Measurements from ENCODE around the gene GPHN.

The GPHN gene

GRCh38 chr14:66641861-66642635 lies 134.1 kb downstream of the GPHN start:
- Histone ChIP-seq H3K4me3 (no peak overlapping the region), H3K36me3 (ENCODE audit: insufficient read depth, low read length) (no peaks in the 10 kb centered on the region), H3K9ac (ENCODE audit: insufficient read length) (no peak overlapping the region), H3K9me3 (ENCODE audit: low read depth, low read length) (no peaks in the 10 kb centered on the region), H3K27ac (no peak overlapping the region)
- no peak for TF ChIP-seq EZH2 (IDR thresholded peaks at IDR 0.05)
- no peak for TF ChIP-seq POLR2AphosphoS5 (IDR thresholded peaks at IDR 0.05; ENCODE audit: borderline replicate concordance, low read depth, low read length)
- TF ChIP-seq FOXP2 (optimal IDR thresholded peaks at IDR 0.05; ENCODE audit: control extremely low read depth, extremely low read length, insufficient read depth), result no peak
- DNase-seq (ENCODE audit: low read depth, low spot score), result no peak

GRCh38 chr14:66643344-66643743 lies 135.4 kb downstream of the GPHN start:
- Histone ChIP-seq H3K9ac (ENCODE audit: insufficient read length) (no peak overlapping the region), H3K4me3 (no peak overlapping the region), H3K36me3 (ENCODE audit: insufficient read depth, low read length) (no peaks in the 10 kb centered on the region), H3K27ac (no peak overlapping the region), H3K9me3 (ENCODE audit: low read depth, low read length) (no peaks in the 10 kb centered on the region)
- TF ChIP-seq POLR2AphosphoS5 (IDR thresholded peaks at IDR 0.05; ENCODE audit: borderline replicate concordance, low read depth, low read length) (no peak), FOXP2 (optimal IDR thresholded peaks at IDR 0.05; ENCODE audit: control extremely low read depth, extremely low read length, insufficient read depth) (no peak), EZH2 (IDR thresholded peaks at IDR 0.05) (no peak)
- DNase-seq (ENCODE audit: low read depth, low spot score), result no peak

- no peak overlapping the region for H3K4me3 ChIP-seq
- H3K27ac ChIP-seq, result no peak overlapping the region
- H3K9me3 ChIP-seq (ENCODE audit: low read depth, low read length), result no peaks in the 10 kb centered on the region
- TF ChIP-seq POLR2AphosphoS5 (IDR thresholded peaks at IDR 0.05; ENCODE audit: borderline replicate concordance, low read depth, low read length), result no peak
- no peak for TF ChIP-seq EZH2 (IDR thresholded peaks at IDR 0.05)
- no peak for TF ChIP-seq FOXP2 (optimal IDR thresholded peaks at IDR 0.05; ENCODE audit: control extremely low read depth, extremely low read length, insufficient read depth)
- no peak overlapping the region for H3K9ac ChIP-seq (ENCODE audit: insufficient read length)
- no peaks in the 10 kb centered on the region for H3K36me3 ChIP-seq (ENCODE audit: insufficient read depth, low read length)
- DNase-seq (ENCODE audit: low read depth, low spot score), result no peak
Observed at GRCh38 chr14:66645716-66646115, 137.8 kb downstream of the GPHN start.

- H3K9ac ChIP-seq (ENCODE audit: insufficient read length), result no peak overlapping the region
- no peak overlapping the region for H3K27ac ChIP-seq
- H3K4me3 ChIP-seq, result no peak overlapping the region
- no peak for DNase-seq (ENCODE audit: low read depth, low spot score)
- TF ChIP-seq EZH2 (IDR thresholded peaks at IDR 0.05) (no peak), FOXP2 (optimal IDR thresholded peaks at IDR 0.05; ENCODE audit: control extremely low read depth, extremely low read length, insufficient read depth) (no peak), POLR2AphosphoS5 (IDR thresholded peaks at IDR 0.05; ENCODE audit: borderline replicate concordance, low read depth, low read length) (no peak)
- H3K36me3 ChIP-seq (ENCODE audit: insufficient read depth, low read length), result no peaks in the 10 kb centered on the region
- H3K9me3 ChIP-seq (ENCODE audit: low read depth, low read length), result no peaks in the 10 kb centered on the region
Observed at GRCh38 chr14:66649498-66649897, 141.6 kb downstream of the GPHN start.

GRCh38 chr14:66650491-66650911 lies 142.6 kb downstream of the GPHN start:
- DNase-seq (ENCODE audit: low read depth, low spot score), result no peak
- no peak overlapping the region for H3K27ac ChIP-seq
- no peak overlapping the region for H3K9ac ChIP-seq (ENCODE audit: insufficient read length)
- TF ChIP-seq EZH2 (IDR thresholded peaks at IDR 0.05) (no peak), POLR2AphosphoS5 (IDR thresholded peaks at IDR 0.05; ENCODE audit: borderline replicate concordance, low read depth, low read length) (no peak), FOXP2 (optimal IDR thresholded peaks at IDR 0.05; ENCODE audit: control extremely low read depth, extremely low read length, insufficient read depth) (no peak)
- no peaks in the 10 kb centered on the region for H3K9me3 ChIP-seq (ENCODE audit: low read depth, low read length)
- no peak overlapping the region for H3K4me3 ChIP-seq
- H3K36me3 ChIP-seq (ENCODE audit: insufficient read depth, low read length), result no peaks in the 10 kb centered on the region

- H3K4me3 ChIP-seq, result no peak overlapping the region
- no peaks in the 10 kb centered on the region for H3K36me3 ChIP-seq (ENCODE audit: insufficient read depth, low read length)
- no peaks in the 10 kb centered on the region; the same call in 1 of the 2 replicates for H3K9me3 ChIP-seq (ENCODE audit: low read depth, low read length)
- H3K27ac ChIP-seq, result no peak overlapping the region
- no peak overlapping the region for H3K9ac ChIP-seq (ENCODE audit: insufficient read length)
- DNase-seq (ENCODE audit: low read depth, low spot score), result no peak
- no peak for TF ChIP-seq FOXP2 (optimal IDR thresholded peaks at IDR 0.05; ENCODE audit: control extremely low read depth, extremely low read length, insufficient read depth)
- TF ChIP-seq EZH2 (IDR thresholded peaks at IDR 0.05), result no peak
- no peak for TF ChIP-seq POLR2AphosphoS5 (IDR thresholded peaks at IDR 0.05; ENCODE audit: borderline replicate concordance, low read depth, low read length)
Observed at GRCh38 chr14:66651536-66652220, 143.7 kb downstream of the GPHN start.

- Histone ChIP-seq H3K27ac (no peak overlapping the region), H3K4me3 (no peak overlapping the region), H3K9me3 (ENCODE audit: low read depth, low read length) (no peaks in the 10 kb centered on the region; the same call in 1 of the 2 replicates), H3K9ac (ENCODE audit: insufficient read length) (no peak overlapping the region), H3K36me3 (ENCODE audit: insufficient read depth, low read length) (no peaks in the 10 kb centered on the region)
- no peak for TF ChIP-seq FOXP2 (optimal IDR thresholded peaks at IDR 0.05; ENCODE audit: control extremely low read depth, extremely low read length, insufficient read depth)
- no peak for TF ChIP-seq POLR2AphosphoS5 (IDR thresholded peaks at IDR 0.05; ENCODE audit: borderline replicate concordance, low read depth, low read length)
- TF ChIP-seq EZH2 (IDR thresholded peaks at IDR 0.05), result no peak
- no peak for DNase-seq (ENCODE audit: low read depth, low spot score)
Observed at GRCh38 chr14:66652525-66653106, 144.7 kb downstream of the GPHN start.

GRCh38 chr14:66657780-66658179 lies 149.8 kb downstream of the GPHN start:
- Histone ChIP-seq H3K9me3 (ENCODE audit: low read depth, low read length) (no peaks in the 10 kb centered on the region; the same call in 1 of the 2 replicates), H3K9ac (ENCODE audit: insufficient read length) (no peak overlapping the region), H3K36me3 (ENCODE audit: insufficient read depth, low read length) (no peaks in the 10 kb centered on the region), H3K4me3 (no peak overlapping the region), H3K27ac (no peak overlapping the region)
- TF ChIP-seq POLR2AphosphoS5 (IDR thresholded peaks at IDR 0.05; ENCODE audit: borderline replicate concordance, low read depth, low read length), result no peak
- TF ChIP-seq EZH2 (IDR thresholded peaks at IDR 0.05), result no peak
- no peak for TF ChIP-seq FOXP2 (optimal IDR thresholded peaks at IDR 0.05; ENCODE audit: control extremely low read depth, extremely low read length, insufficient read depth)
- no peak for DNase-seq (ENCODE audit: low read depth, low spot score)
